DND-41 (cell line): ENCODE measurements around the gene IL4I1.
A peak's percentile ranks its signal among the peaks of the same experiment; 100 is the strongest.

ENCODE experiments used
- ATAC-seq: fragments of 200-7000 bp; cut with Tn5 transposase; 3 replicates; pipeline ENCODE4 v1.9.1; 2021; ENCODE audit warnings: low read depth; ENCODE audit not compliant: insufficient read depth
- DNase-seq: peaks from one replicate; pipeline ENCODE4 v3.0.0-alpha.2; 2020
- H2AFZ ChIP-seq: 2 replicates; pipeline ENCODE4 v1.6.0; 2012; ENCODE audit warnings: low read depth, low read length
- H3K27ac ChIP-seq: 2 replicates; pipeline ENCODE4 v1.5.1; 2012; ENCODE audit warnings: low read length, inconsistent platforms
- H3K27me3 ChIP-seq: fragments of 200-600 bp; sonication (generic); 2 replicates; pipeline ENCODE4 v1.6.0; 2012; ENCODE audit warnings: low read length, mild to moderate bottlenecking, inconsistent platforms; ENCODE audit not compliant: insufficient read depth, poor library complexity
- H3K36me3 ChIP-seq: 2 replicates; pipeline ENCODE4 v1.5.1; 2012; ENCODE audit warnings: low read length, inconsistent platforms; ENCODE audit not compliant: insufficient read depth
- H3K4me1 ChIP-seq: 2 replicates; pipeline ENCODE4 v1.5.1; 2012; ENCODE audit warnings: mild to moderate bottlenecking, low read length; ENCODE audit not compliant: insufficient read depth
- H3K4me2 ChIP-seq: 2 replicates; pipeline ENCODE4 v1.6.0; 2012; ENCODE audit warnings: mild to moderate bottlenecking, moderate library complexity, low read length, inconsistent platforms; ENCODE audit not compliant: insufficient read depth
- H3K4me3 ChIP-seq, 2 experiments: fragments of 200-600 bp in 1 of 2; shearing (Covaris generic) in 1 of 2; 2 replicates each; pipeline ENCODE4 v1.5.1; 2012 to 2016; ENCODE audit warnings: inconsistent platforms in 2 of 2, low read length in 2 of 2, mild to moderate bottlenecking in 2 of 2, low read depth in 1 of 2, moderate library complexity in 1 of 2
- H3K79me2 ChIP-seq: 2 replicates; pipeline ENCODE4 v1.6.0; 2012; ENCODE audit warnings: low read length, inconsistent platforms; ENCODE audit not compliant: insufficient read depth
- H3K9ac ChIP-seq: 2 replicates; pipeline ENCODE4 v1.6.0; 2012; ENCODE audit warnings: low read depth, mild to moderate bottlenecking, inconsistent platforms, low read length, moderate library complexity
- H3K9me3 ChIP-seq: 2 replicates; pipeline ENCODE4 v1.5.1; 2012; ENCODE audit warnings: low read length, moderate library complexity, mild to moderate bottlenecking, inconsistent platforms; ENCODE audit not compliant: insufficient read depth, severe bottlenecking
- H4K20me1 ChIP-seq: 2 replicates; pipeline ENCODE4 v1.6.0; 2012; ENCODE audit warnings: low read length; ENCODE audit not compliant: insufficient read depth
- CTCF ChIP-seq: IDR thresholded peaks from 2 replicates; pipeline ENCODE4 v1.5.1; 2012; ENCODE audit warnings: borderline replicate concordance, low read length, moderate library complexity, mild to moderate bottlenecking; ENCODE audit not compliant: poor library complexity, severe bottlenecking; ENCODE audit errors: extremely low read depth
- EZH2 ChIP-seq: IDR thresholded peaks from 3 replicates; pipeline ENCODE4 v1.6.1; 2012; ENCODE audit warnings: borderline replicate concordance, low read depth, mild to moderate bottlenecking, moderate library complexity, low read length, inconsistent platforms; ENCODE audit not compliant: severe bottlenecking

Gene IL4I1

GRCh38 chr19:49931293-49932040 lies 34.8 kb upstream of the IL4I1 start:
- Histone ChIP-seq H3K4me1 (peaks cover 52% of the 10 kb centered on the region), H3K27ac (peak overlapping the region; percentile 97; the same call in 1 of the 2 replicates), H3K4me3 (peak overlapping the region in 1 of 2 experiments; percentile 97; a peak in 2 of 4 replicates), H3K36me3 (peaks cover 63% of the 10 kb centered on the region), H2AFZ (no peak overlapping the region), H3K79me2 (peaks cover 70% of the 10 kb centered on the region), H4K20me1 (peaks cover 56% of the 10 kb centered on the region), H3K4me2 (peak overlapping the region; percentile 76), H3K9me3 (no peaks in the 10 kb centered on the region), H3K9ac (no peak overlapping the region; the same call in 1 of the 2 replicates), H3K27me3 (no peaks in the 10 kb centered on the region)
- ATAC-seq (no peak), DNase-seq (no peak)
- no peak for TF ChIP-seq EZH2
- TF ChIP-seq CTCF, result no peak

DNA sequence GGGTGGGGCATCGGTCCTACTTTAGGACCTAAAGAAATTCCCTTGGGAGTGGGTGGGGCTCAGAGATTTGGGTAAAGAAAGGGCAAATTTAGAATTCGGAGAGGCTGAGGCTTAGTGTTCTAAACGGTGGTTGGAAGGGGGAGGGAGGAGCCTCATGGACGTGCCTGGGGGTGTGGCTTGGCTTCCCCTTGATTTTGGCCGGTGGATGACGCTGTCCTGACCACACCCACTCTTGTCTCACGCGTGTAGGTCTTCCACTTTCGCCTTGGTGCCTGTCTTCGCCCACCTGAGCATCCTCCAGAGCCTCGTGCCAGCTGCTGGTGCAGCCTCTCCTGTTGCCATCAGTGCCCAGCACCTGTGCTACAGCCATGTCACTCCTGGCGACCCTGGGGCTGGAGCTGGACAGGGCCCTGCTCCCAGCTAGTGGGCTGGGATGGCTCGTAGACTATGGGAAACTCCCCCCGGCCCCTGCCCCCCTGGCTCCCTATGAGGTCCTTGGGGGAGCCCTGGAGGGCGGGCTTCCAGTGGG lies 33.9 kb upstream of the IL4I1 start:
- H3K4me2 ChIP-seq, result peak overlapping the region; percentile 76
- H3K4me1 ChIP-seq, result peaks cover 60% of the 10 kb centered on the region
- H3K4me3 ChIP-seq, result peak overlapping the region; percentile 38 to 97; a peak in 3 of 4 replicates
- peaks cover 66% of the 10 kb centered on the region for H3K36me3 ChIP-seq
- H3K27me3 ChIP-seq, result no peaks in the 10 kb centered on the region
- TF ChIP-seq CTCF, result no peak
- TF ChIP-seq EZH2, result no peak
- H3K9ac ChIP-seq, result peak overlapping the region; percentile 94
- peak overlapping the region; percentile 97 for H3K27ac ChIP-seq
- ATAC-seq (no peak), DNase-seq (peak; percentile 52)
- peaks cover 58% of the 10 kb centered on the region for H4K20me1 ChIP-seq
- H2AFZ ChIP-seq, result peak overlapping the region; percentile 28; the same call in 1 of the 2 replicates
- no peaks in the 10 kb centered on the region for H3K9me3 ChIP-seq
- peaks cover 79% of the 10 kb centered on the region for H3K79me2 ChIP-seq

DNA sequence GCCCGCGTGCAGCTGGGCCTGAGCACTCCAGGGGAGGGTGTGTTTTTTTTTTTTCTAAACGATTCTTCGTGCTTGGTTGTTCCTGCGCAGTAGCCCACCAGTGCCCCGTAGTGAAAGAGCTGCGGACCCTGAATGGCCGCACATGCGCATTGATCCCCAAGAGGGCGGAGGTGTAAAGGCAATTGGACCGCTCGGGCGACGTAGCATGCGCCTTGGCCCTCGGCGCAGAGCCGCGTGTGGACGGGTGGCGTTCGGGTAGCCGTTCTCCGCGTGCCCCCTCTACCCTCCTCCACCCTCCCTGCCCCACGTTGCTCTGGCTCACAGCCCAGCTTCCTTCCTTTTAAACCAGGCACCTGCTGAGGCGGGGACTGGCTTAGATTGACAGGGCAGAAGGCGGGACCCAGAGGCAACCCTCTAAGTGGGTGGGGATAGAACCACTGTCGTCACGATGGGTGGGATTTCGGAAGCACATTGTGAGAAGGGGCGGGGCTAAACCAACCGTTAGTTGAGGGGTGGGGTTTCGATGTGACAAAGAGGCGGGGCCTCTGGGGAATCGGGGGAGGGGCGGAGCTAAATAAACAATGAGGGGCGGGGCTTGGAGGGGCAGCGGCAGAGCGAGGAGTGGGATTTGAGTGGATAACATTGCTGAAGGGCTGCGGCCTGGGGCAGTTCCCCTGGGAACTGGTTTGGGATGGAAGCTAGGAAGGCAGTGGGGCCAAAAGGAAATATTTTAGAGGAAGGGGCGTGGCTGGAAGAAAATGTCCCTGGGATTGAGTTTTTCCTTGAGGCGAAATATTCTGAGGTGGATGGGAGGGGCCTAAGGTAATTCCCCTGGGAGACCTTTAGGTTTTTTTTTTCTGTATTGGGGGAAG lies 33.2 kb upstream of the IL4I1 start:
- peak overlapping the region; percentile 97; a peak in 3 of 4 replicates for H3K4me3 ChIP-seq
- ATAC-seq (peak; percentile 78), DNase-seq (peak; percentile 97)
- H3K27me3 ChIP-seq, result no peaks in the 10 kb centered on the region
- peaks cover 72% of the 10 kb centered on the region for H3K36me3 ChIP-seq
- H3K4me1 ChIP-seq, result peaks cover 67% of the 10 kb centered on the region
- peaks cover 64% of the 10 kb centered on the region for H4K20me1 ChIP-seq
- no peak for TF ChIP-seq EZH2
- TF ChIP-seq CTCF, result peak; percentile 13
- peak overlapping the region; percentile 76 for H3K4me2 ChIP-seq
- peak overlapping the region; percentile 78 for H2AFZ ChIP-seq
- H3K9ac ChIP-seq, result peak overlapping the region; percentile 94
- H3K79me2 ChIP-seq, result peaks cover 86% of the 10 kb centered on the region
- no peaks in the 10 kb centered on the region for H3K9me3 ChIP-seq
- H3K27ac ChIP-seq, result peak overlapping the region; percentile 97
